IMR-90 (cell line): Measurements from ENCODE around the gene TTC27. TPM values are rescaled to one million over a fixed set of nuclear protein-coding genes. Genes with fewer than 3 reads are reported as not detected.

Experiments
- ATAC-seq: fragments of 200-7000 bp; cut with Tn5 transposase; 2 replicates; pipeline ENCODE4 v1.9.1; 2020; ENCODE audit warnings: low read depth, mild to moderate bottlenecking, moderate library complexity
- BruUV-seq: library from RNA; stranded (reverse); fragments of 400-500 nt; replicated peaks from 2 replicates; lab custom pipeline; 2021; lab: Mats Ljungman, UMichigan
- CTCF ChIA-PET: fragments of 300-600 bp; formaldehyde crosslinking; extraction: SDS; loops from one replicate; lab custom pipeline; 2021; ENCODE audit warnings: antibody characterized with exemption; lab: Yijun Ruan, JAX
- POLR2A ChIA-PET: fragments of 300-600 bp; sonication (Branson Sonifier 250); formaldehyde crosslinking; loops from one replicate; lab custom pipeline; 2022; ENCODE audit warnings: antibody characterized with exemption; ENCODE audit not compliant: unreplicated experiment; lab: Charles Lee
- DNase-seq: peaks from one replicate; pipeline ENCODE4 v3.0.0; 2013
- H2AFZ ChIP-seq: replicated peaks from 2 replicates; pipeline ENCODE3; 2013; ENCODE audit warnings: low read length, mild to moderate bottlenecking; ENCODE audit not compliant: poor library complexity
- H2AK5ac ChIP-seq: 2 replicates; pipeline ENCODE4 v1.6.1; 2013; ENCODE audit warnings: low read depth, low read length, inconsistent platforms
- H2AK9ac ChIP-seq: replicated peaks from 2 replicates; pipeline ENCODE3; 2013; ENCODE audit warnings: mild to moderate bottlenecking, low read depth, low read length, moderate library complexity; ENCODE audit not compliant: poor library complexity
- H2BK120ac ChIP-seq: 2 replicates; pipeline ENCODE4 v1.6.1; 2013; ENCODE audit warnings: low read depth, low read length, inconsistent platforms
- H2BK15ac ChIP-seq: 3 replicates; pipeline ENCODE4 v1.6.1; 2013; ENCODE audit warnings: low read depth, low read length, inconsistent platforms
- H2BK20ac ChIP-seq: 2 replicates; pipeline ENCODE4 v1.6.1; 2013; ENCODE audit warnings: low read depth, mild to moderate bottlenecking, inconsistent platforms, low read length, moderate library complexity
- H2BK5ac ChIP-seq: 2 replicates; pipeline ENCODE4 v1.6.1; 2013; ENCODE audit warnings: mild to moderate bottlenecking, low read depth, low read length, inconsistent platforms; ENCODE audit not compliant: poor library complexity, severe bottlenecking
- H3K14ac ChIP-seq: replicated peaks from 2 replicates; pipeline ENCODE4 v1.6.1; 2013; ENCODE audit warnings: low read depth, low read length, inconsistent platforms
- H3K18ac ChIP-seq: 2 replicates; pipeline ENCODE4 v1.6.1; 2013; ENCODE audit warnings: low read depth, low read length, control low read depth
- H3K23ac ChIP-seq: 2 replicates; pipeline ENCODE4 v1.6.1; 2013; ENCODE audit warnings: low read depth, low read length, inconsistent platforms
- H3K27ac ChIP-seq: 2 replicates; pipeline ENCODE4 v1.5.1; 2013; ENCODE audit warnings: mild to moderate bottlenecking, control low read depth, low read length; ENCODE audit not compliant: insufficient read depth
- H3K27me3 ChIP-seq: 2 replicates; pipeline ENCODE4 v1.6.1; 2013; ENCODE audit warnings: low read length; ENCODE audit not compliant: control insufficient read depth, insufficient read depth
- H3K36me3 ChIP-seq: 2 replicates; pipeline ENCODE4 v1.6.1; 2013; ENCODE audit warnings: low read length, mixed read lengths; ENCODE audit not compliant: control insufficient read depth, insufficient read depth
- H3K4ac ChIP-seq: 2 replicates; pipeline ENCODE4 v1.6.1; 2013; ENCODE audit warnings: low read depth, low read length, inconsistent platforms
- H3K4me1 ChIP-seq: 2 replicates; pipeline ENCODE4 v1.6.1; 2013; ENCODE audit warnings: low read length, mixed read lengths; ENCODE audit not compliant: control insufficient read depth, insufficient read depth
- H3K4me2 ChIP-seq: 2 replicates; pipeline ENCODE4 v1.6.1; 2013; ENCODE audit warnings: low read depth, mild to moderate bottlenecking, control low read depth, low read length, moderate library complexity
- H3K4me3 ChIP-seq: 2 replicates; pipeline ENCODE4 v1.5.1; 2013; ENCODE audit warnings: low read depth, mild to moderate bottlenecking, control low read depth, low read length, moderate library complexity; ENCODE audit not compliant: insufficient read depth
- H3K56ac ChIP-seq: 2 replicates; pipeline ENCODE4 v1.6.1; 2013; ENCODE audit warnings: low read length, inconsistent platforms; ENCODE audit not compliant: insufficient read depth; ENCODE audit errors: extremely low read depth
- H3K79me1 ChIP-seq, 2 experiments: 2 replicates each; pipeline ENCODE4 v1.6.1; 2013; ENCODE audit warnings: low read length in 2 of 2, inconsistent platforms in 1 of 2, low read depth in 1 of 2
- H3K9ac ChIP-seq: 2 replicates; pipeline ENCODE4 v1.6.1; 2013; ENCODE audit warnings: low read depth, low read length, control low read depth
- H3K9me1 ChIP-seq: 2 replicates; pipeline ENCODE4 v1.6.1; 2013; ENCODE audit warnings: low read length, inconsistent platforms; ENCODE audit not compliant: insufficient read depth
- H3K9me3 ChIP-seq: 2 replicates; pipeline ENCODE4 v1.6.1; 2013; ENCODE audit warnings: low read length; ENCODE audit not compliant: control insufficient read depth, insufficient read depth
- H4K20me1 ChIP-seq: 2 replicates; pipeline ENCODE4 v1.6.1; 2013; ENCODE audit warnings: low read length, inconsistent platforms; ENCODE audit not compliant: insufficient read depth
- H4K5ac ChIP-seq: 2 replicates; pipeline ENCODE4 v1.6.1; 2013; ENCODE audit warnings: mild to moderate bottlenecking, low read depth, low read length, control low read depth
- H4K8ac ChIP-seq, 2 experiments: 2 replicates each; pipeline ENCODE4 v1.6.1; 2013; ENCODE audit warnings: low read depth in 2 of 2, low read length in 2 of 2, control low read depth in 1 of 2, inconsistent platforms in 1 of 2
- H4K91ac ChIP-seq: 2 replicates; pipeline ENCODE4 v1.6.1; 2013; ENCODE audit warnings: low read depth, low read length, inconsistent platforms; ENCODE audit not compliant: insufficient read depth
- BHLHE40 ChIP-seq: fragments of 150-350 bp; IDR thresholded peaks from 2 replicates; pipeline ENCODE4 v1.6.1; 2016; ENCODE audit warnings: mild to moderate bottlenecking, low read depth, low read length
- CEBPB ChIP-seq: IDR thresholded peaks from 2 replicates; pipeline ENCODE4 v1.6.1; 2012; ENCODE audit warnings: low read depth, low read length, improper control_type of control experiment
- CHD1 ChIP-seq: IDR thresholded peaks from 2 replicates; pipeline ENCODE4 v1.6.1; 2012; ENCODE audit warnings: low read depth, low read length, improper control_type of control experiment
- MAFK ChIP-seq: IDR thresholded peaks from 2 replicates; pipeline ENCODE4 v1.6.1; 2012; ENCODE audit warnings: low read depth, low read length, improper control_type of control experiment
- MAZ ChIP-seq: IDR thresholded peaks from 2 replicates; pipeline ENCODE4 v1.6.1; 2012; ENCODE audit warnings: low read depth, mild to moderate bottlenecking, low read length, improper control_type of control experiment, moderate library complexity, borderline replicate concordance
- NFE2L2 ChIP-seq: fragments of 150-350 bp; IDR thresholded peaks from 2 replicates; pipeline ENCODE4 v1.6.1; 2016; ENCODE audit warnings: low read depth, mild to moderate bottlenecking, low read length
- POLR2A ChIP-seq: IDR thresholded peaks from 2 replicates; pipeline ENCODE4 v1.6.1; 2012; ENCODE audit warnings: mild to moderate bottlenecking, low read depth, low read length
- RAD21 ChIP-seq: IDR thresholded peaks from 2 replicates; pipeline ENCODE4 v1.6.1; 2012; ENCODE audit warnings: low read length, improper control_type of control experiment
- RCOR1 ChIP-seq: IDR thresholded peaks from 2 replicates; pipeline ENCODE4 v1.6.1; 2012; ENCODE audit warnings: mild to moderate bottlenecking, low read length, improper control_type of control experiment; ENCODE audit not compliant: insufficient replicate concordance
- SMC3 ChIP-seq: fragments of 150-350 bp; IDR thresholded peaks from 2 replicates; pipeline ENCODE4 v1.6.1; 2016; ENCODE audit warnings: low read depth, mild to moderate bottlenecking, antibody characterized with exemption, low read length, moderate library complexity
- WGBS, 2 experiments: methylation state at CpG; one replicate each; pipeline versions ENCODE4 v1.1.5 to v1.1.7; 2013; ENCODE audit warnings: missing lambda C conversion rate in 2 of 2; ENCODE audit not compliant: insufficient read length in 1 of 2; ENCODE audit errors: extremely low coverage in 2 of 2; 5-methylcytosine and 5-hydroxymethylcytosine counted together
- dilution Hi-C: fragments of 300-500 bp; cut with HindIII; formaldehyde crosslinking; loops from one replicate; pipeline ENCODE4 v1.14.3; 2018; ENCODE audit warnings: low sequenced_read_pairs; ENCODE audit not compliant: unreplicated experiment
- in situ Hi-C: fragments of 300-500 bp; cut with MboI; formaldehyde crosslinking; loops from 3 replicates; pipeline ENCODE4 v1.14.3; 2019; ENCODE audit warnings: low sequenced_read_pairs, inconsistent platforms, mixed read lengths
- intact Hi-C: fragments of 100-400 bp; cut with micrococcal nuclease; formaldehyde crosslinking; loops from 2 replicates; pipeline ENCODE4 v1.10.0; 2022
- polyA plus RNA-seq, 3 experiments: library from polyadenylated mRNA; depleted of rRNA; stranded (reverse); fragments of >200 nt; gene quantifications; 2 replicates each; pipeline ENCODE4 v1.2.3, GENCODE V29; 2012; ENCODE audit warnings: low replicate concordance in 1 of 3
- total RNA-seq: library from RNA; depleted of rRNA; stranded (reverse); fragments of >200 nt; gene quantifications from 2 replicates; pipeline ENCODE4 v1.2.3, GENCODE V29; 2012
- TF ChIP-seq, protein P1 (sequence below): fragments of 150-350 bp; IDR thresholded peaks from 2 replicates; pipeline ENCODE4 v1.6.1; 2017; ENCODE audit warnings: mild to moderate bottlenecking, antibody characterized with exemption, low read length, low read depth
- TF ChIP-seq, protein P2 (sequence below): fragments of 150-350 bp; IDR thresholded peaks from 2 replicates; pipeline ENCODE4 v1.6.1; 2016; ENCODE audit warnings: low read depth, mild to moderate bottlenecking, low read length, moderate library complexity, borderline replicate concordance

Gene TTC27
- total and polyA plus RNA-seq, 2 of the 4 experiments (the other 2 are of a cell fraction) = 12.7 to 30.5 TPM

DNA sequence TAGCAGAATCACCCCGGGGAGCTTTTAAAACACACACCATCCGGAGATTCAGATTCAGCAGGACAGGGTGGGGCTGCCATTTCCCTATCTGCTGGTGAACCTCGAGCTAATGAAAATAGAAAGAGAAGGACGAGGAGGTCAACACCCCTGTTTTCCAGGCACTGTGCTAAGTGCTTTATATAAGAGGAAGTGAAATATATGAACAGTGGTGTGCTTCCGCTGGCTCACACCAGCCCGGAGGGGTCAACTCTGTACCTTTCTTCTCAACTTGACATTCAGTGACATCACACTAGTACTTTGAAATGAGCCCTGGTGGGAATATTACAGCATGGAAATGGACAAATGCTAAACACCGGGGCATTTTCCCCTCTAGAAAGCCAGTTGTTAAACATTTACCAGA lies 210.6 kb downstream of the TTC27 start:
- no CpG with 5 or more reads among the region's 7 CpGs for WGBS, 2 experiments

More for the DNA sequence above, 210.6 kb downstream of the TTC27 start:
- Histone ChIP-seq H4K20me1 (no peaks in the 10 kb centered on the region), H3K27me3 (no peaks in the 10 kb centered on the region), H3K4me3 (no peak overlapping the region), H3K4me2 (no peak overlapping the region), H3K56ac (no peak overlapping the region), H2BK5ac (no peak overlapping the region), H3K27ac (no peak overlapping the region), H3K9me3 (no peaks in the 10 kb centered on the region), H3K4me1 (no peaks in the 10 kb centered on the region; the same call in 1 of the 2 replicates), H3K79me1 (no peaks in the 10 kb centered on the region), H2AK5ac (no peak overlapping the region), H4K91ac (no peak overlapping the region), H3K36me3 (no peaks in the 10 kb centered on the region), H3K9ac (no peak overlapping the region), H3K23ac (no peak overlapping the region), H3K4ac (no peak overlapping the region), H4K8ac (no peak overlapping the region), H3K9me1 (no peaks in the 10 kb centered on the region), H2BK120ac (no peak overlapping the region), H2AFZ (no peak overlapping the region), H4K5ac (no peak overlapping the region), H2BK20ac (no peak overlapping the region), H2BK15ac (no peak overlapping the region), H3K18ac (no peak overlapping the region), H3K14ac (no peak overlapping the region), H2AK9ac (no peak overlapping the region)
- TF ChIP-seq, protein P1, sequence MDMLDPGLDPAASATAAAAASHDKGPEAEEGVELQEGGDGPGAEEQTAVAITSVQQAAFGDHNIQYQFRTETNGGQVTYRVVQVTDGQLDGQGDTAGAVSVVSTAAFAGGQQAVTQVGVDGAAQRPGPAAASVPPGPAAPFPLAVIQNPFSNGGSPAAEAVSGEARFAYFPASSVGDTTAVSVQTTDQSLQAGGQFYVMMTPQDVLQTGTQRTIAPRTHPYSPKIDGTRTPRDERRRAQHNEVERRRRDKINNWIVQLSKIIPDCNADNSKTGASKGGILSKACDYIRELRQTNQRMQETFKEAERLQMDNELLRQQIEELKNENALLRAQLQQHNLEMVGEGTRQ = no peak
- TF ChIP-seq POLR2A (no peak), MAFK (no peak), CHD1 (no peak), CEBPB (no peak), NFE2L2 (no peak), MAZ (no peak), BHLHE40 (no peak), SMC3 (no peak), RCOR1 (no peak), RAD21 (no peak)
- TF ChIP-seq, protein P2, sequence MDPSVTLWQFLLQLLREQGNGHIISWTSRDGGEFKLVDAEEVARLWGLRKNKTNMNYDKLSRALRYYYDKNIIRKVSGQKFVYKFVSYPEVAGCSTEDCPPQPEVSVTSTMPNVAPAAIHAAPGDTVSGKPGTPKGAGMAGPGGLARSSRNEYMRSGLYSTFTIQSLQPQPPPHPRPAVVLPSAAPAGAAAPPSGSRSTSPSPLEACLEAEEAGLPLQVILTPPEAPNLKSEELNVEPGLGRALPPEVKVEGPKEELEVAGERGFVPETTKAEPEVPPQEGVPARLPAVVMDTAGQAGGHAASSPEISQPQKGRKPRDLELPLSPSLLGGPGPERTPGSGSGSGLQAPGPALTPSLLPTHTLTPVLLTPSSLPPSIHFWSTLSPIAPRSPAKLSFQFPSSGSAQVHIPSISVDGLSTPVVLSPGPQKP = no peak
- in situ Hi-C loops (no loop called here), dilution Hi-C loops (no loop called here), intact Hi-C loops (no loop called here)
- CTCF ChIA-PET = no interaction called here
- DNase-seq = no peak
- POLR2A ChIA-PET = no interaction called here
- ATAC-seq = no peak
- BruUV-seq = no TSS peak
